T-helper 1 cell treated with Interleukin-12 subunit alpha and Interleukin-12 subunit beta and Interleukin-4 antibody, amounts not matched to agents 30 ng/mL and 1 ng/mL, for 36 hours (primary cell): ENCODE results near the gene GTPBP1. TPM values are rescaled to one million over a fixed set of nuclear protein-coding genes. Genes with fewer than 3 reads are reported as not detected.

Source experiments
- intact Hi-C: fragments of 100-400 bp; cut with micrococcal nuclease; formaldehyde crosslinking; loops from one replicate; pipeline ENCODE4 v1.15.1; 2024
- total RNA-seq: library from RNA; stranded (reverse); gene quantifications from 2 replicates; pipeline ENCODE4 v1.2.3, GENCODE V29; 2022

GTPBP1 gene
- total RNA-seq, 1 donor from 2014 or later: 104 TPM

DNA sequence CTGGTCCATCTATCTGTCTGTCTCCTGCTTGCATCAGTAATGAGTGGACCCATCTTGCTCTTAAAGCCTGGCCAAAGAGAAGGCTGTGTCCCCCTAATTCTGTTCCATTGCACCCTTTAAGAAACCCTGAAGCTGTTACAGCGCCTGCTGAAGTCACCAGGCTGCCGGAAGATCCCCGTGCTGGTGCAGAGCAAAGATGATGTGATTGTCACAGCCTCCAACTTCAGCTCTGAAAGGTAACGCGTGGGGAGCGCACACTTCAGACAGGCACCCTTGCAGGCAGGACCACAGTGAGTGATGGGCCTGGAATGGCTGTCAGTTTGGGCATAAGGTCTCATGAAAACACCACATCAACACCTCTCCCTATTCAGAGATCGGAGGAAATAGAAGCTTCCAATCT lies 18.4 kb downstream of the GTPBP1 start:
- intact Hi-C loops: no loop called here

DNA sequence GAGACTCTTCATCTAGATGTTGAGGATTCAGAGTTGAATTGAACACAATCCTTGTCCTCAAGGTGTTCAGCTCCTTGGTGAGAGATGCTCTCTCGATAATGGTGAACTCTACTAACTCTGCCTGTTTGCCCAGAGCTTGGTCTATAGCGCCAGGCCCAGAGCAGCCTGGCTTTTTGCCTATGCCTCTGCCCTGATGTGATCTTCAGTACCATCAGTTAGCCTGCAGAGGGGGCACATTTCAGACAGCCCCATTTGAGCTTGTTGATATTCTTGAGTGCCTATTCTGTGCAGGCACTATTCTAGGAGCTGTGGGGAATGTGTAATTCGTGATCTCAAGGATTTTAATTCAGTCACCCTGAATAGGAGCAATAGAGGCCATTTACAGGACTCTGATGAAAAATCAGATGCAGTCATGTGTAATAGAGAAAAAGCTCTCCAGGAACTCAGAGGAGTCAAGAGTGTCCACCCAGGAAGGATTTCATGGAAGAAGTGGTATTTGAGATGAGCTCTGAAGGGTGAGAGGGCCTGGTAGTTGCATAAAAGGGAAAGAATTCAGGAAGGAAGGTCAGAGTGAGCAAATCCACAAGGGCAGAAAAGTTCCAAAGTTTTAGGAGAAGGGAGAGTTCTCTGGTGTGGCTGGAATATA lies 19.3 kb downstream of the GTPBP1 start:
- intact Hi-C loops: no loop called here

DNA sequence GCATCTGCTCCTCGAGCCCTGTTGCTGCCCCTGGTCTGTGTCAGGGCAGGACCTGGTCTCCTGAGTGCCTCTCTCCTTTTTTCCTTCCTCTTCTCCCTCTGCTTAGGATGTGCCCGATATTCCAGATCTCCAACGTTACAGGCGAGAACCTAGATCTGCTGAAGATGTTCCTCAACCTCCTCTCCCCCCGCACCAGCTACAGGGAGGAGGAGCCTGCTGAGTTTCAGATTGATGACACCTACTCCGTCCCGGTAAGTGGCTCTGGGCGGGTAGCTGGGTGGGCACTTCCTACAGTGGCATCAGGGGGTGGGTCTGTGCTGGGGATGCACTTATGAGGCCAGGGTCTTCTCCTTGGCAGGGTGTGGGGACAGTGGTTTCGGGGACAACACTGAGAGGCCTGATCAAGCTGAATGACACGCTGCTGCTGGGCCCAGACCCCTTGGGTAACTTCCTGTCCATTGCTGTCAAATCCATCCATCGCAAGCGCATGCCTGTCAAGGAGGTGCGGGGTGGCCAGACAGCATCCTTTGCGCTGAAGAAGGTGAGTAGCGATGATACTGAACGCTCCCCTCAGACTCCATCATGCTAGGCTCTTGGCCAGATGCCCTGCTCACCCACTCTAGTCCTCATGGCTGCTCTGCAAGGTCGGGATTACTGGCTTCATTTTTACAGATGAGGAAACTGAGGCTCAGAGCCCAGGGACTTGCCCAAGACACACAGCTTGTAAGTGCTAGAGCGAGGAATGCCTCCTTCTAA lies 20.3 kb downstream of the GTPBP1 start:
- intact Hi-C loops: no loop called here

DNA sequence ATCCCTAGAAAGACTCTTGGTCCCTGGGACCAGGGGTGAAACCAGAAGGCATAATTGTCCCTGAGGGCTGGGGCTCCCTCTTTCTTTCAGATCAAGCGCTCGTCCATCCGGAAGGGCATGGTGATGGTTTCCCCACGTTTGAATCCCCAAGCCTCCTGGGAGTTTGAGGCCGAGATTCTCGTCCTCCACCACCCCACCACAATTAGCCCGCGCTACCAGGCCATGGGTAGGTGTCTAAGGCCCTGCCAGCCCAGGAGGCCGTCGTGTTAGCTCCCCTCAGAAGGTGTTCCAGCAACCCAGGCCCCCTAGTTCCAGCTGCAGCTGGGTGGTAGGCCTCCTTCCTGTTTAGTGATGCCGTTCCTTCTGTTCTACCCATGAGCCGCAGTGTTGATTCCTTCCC lies 21.4 kb downstream of the GTPBP1 start:
- intact Hi-C loops: no loop called here

DNA sequence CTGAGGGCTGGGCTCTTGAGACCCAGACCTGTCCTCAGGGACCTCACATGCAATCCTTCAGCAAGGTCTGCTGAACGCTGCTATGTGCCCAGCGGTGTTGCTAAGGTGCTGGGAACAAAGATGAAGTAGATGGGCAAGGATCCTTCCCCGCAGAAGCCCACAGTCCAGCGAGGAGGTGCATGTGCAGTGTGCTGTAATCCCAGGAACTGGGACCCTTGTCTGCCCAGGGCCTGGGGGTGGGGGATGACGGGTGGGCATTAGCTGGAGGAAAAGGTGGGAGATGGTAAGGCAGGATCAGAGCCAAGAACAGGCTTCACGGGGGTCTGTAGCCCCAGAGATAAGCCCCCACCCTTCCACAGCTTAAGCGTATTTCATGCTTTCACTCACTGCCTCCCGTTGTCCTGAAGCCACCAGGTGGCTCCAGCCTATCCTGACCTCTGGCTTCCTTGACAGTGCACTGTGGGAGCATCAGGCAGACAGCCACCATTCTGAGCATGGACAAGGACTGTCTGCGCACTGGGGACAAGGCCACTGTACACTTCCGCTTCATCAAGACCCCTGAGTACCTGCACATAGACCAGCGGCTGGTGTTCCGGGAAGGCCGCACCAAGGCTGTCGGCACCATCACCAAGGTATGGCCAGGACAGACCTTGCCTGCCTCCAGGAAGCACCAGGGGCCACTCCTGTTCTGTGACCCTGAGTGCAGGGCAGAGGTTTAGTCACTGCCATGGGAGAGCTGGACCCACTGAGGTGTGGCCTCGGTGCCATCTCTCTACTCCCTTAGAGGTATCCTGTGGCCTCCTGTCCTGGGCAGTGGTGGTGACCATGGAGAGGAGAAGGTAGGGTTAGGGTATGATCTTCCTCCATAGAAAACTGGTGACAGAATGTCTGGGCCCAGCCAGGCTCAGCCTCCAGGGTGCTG lies 22.0 kb downstream of the GTPBP1 start:
- intact Hi-C loops: no loop called here

DNA sequence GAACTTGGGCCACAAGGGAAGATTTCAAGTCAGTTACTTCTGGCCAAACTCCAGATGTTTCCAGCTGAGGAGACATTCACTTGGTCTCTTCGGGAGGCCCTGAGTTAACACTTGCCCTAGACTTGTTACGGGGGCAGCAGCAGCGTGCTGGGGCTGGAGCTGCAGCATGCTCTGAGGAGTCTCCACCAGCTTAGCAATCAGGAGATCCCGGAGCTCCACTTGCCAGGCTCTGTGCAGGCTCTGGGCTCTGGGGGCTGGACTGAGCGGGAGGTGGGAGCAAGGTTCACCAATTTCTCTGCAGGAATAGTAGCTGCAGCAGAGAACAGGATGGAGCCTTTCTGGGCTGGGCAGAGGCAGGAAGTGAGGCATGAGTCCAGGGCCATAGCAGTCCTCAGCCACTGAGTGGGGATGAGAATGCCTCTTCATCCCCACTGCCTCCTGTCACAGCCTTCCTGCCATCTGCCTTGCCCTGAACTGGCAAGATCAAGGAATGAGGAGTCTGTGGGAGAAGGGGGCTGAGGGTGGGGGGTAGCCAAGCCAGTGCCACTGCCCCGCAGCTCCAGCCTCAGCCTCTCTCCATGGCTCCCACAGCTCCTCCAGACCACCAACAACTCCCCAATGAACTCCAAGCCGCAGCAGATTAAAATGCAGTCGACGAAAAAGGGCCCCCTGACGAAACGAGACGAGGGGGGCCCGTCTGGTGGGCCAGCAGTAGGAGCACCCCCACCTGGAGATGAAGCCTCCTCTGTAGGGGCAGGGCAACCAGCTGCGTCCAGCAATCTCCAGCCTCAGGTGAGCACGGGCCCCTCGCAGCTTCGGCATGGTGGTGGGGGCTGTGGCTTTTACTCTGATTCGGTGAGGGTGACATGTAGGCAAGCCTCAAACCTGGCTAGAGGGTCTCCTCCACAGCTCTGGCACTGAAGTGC lies 23.4 kb downstream of the GTPBP1 start:
- intact Hi-C loops: no loop called here

DNA sequence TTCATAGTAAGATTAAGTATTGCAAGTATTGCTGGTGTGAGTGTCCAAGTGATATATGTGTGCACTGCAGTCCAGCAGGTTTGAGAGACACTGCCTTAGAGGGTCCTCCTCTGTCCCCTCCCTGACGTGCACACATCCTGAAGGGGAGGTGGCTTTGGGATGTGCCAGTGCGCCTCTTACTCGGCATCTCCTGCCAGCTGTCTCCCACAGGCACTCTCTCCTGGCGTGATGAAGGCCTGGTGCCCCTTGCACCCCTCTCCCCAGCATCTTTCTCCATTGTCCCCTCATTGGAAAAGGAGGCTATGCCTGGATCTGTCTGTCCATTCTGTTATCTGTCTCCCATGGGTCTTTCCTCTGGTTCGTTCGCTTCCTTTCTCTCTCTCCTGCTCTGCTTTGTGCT lies 24.2 kb downstream of the GTPBP1 start:
- intact Hi-C loops: no loop called here

DNA sequence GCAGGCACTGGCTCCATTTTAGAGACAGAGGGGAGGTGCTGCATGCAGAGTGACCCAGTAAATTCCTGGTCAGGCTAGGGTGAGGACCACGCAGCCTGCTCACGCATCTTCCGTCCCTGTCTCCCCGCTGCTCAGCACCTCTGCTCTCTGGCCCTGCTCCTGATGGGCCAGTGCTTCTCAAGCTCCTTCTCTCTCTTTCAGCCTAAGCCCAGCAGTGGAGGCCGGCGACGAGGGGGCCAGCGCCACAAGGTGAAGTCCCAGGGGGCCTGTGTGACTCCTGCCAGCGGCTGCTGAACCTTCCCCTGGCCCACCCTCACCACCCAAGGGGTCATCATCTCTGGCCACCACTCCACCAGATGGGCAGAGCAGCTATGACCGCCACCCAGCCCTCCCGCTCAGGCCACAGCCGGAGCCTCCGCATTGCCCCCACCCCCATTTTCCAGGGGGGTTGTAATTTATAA lies 24.7 kb downstream of the GTPBP1 start:
- intact Hi-C loops: no loop called here

DNA sequence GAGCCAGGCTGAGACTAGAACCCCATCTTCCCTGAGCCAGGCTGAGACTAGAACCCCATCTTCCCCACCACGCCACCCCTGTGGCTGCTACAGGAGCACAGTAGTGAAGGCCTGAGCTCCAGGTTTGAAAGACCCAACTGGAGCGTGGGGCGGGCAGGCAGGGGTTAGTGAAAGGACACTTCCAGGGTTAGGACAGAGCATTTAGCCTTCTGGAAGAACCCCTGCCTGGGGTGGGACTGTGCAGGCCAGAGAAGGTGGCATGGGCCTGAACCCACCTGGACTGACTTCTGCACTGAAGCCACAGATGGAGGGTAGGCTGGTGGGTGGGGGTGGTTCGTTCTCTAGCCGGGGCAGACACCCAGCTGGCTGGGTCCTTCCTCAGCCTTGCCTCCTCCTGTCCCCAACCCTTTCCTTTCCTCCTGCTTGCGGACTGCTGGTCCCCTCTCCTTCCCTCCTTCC lies 26.0 kb downstream of the GTPBP1 start:
- intact Hi-C loops: no loop called here

DNA sequence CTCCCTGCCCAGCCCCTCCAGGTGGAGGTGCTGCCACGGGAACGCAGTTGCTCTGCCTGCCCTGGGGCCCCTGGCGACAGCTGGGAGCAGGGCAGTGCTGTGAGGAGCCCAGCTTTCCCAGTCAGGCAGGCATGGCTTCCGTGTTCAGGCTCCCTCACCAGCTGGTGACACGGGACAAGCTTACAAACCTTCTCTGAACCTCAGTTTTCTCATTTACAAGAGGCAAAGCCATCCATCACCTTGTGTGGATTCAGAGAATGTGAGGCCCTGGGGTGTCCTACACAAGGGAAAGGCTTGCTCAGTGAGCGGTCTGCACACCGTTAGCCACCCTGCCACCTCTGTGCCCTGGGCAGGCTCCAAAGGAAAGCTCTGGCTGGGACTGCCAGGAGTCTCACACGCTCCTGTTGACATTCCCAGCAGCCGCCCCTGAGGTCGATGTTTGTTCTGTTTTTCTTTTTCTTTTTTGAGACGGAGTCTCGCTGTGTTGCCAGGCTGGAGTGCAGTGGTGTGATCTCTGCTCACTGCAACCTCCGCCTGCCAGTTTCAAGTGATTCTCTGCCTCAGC lies 26.6 kb downstream of the GTPBP1 start:
- intact Hi-C loops: no loop called here

DNA sequence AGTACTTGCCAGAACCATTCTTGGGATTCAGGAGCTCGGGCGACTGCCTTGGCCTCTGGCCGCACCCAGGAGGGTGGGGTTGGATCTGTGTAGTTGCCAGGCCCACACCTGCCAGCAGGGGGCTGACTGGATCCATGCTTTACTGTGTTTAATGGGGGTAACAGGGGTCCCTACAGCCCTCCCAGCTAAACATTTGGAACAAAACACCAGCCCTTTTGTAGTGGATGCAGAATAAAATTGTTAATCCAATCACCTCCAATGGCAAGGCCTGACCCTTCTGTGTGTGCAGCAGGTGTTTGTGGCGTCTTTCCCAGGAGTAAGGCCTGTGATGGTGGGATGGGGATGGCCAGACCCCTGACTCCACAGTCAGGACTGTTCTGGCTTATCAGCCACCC lies 27.6 kb downstream of the GTPBP1 start:
- intact Hi-C loops: no loop called here

DNA sequence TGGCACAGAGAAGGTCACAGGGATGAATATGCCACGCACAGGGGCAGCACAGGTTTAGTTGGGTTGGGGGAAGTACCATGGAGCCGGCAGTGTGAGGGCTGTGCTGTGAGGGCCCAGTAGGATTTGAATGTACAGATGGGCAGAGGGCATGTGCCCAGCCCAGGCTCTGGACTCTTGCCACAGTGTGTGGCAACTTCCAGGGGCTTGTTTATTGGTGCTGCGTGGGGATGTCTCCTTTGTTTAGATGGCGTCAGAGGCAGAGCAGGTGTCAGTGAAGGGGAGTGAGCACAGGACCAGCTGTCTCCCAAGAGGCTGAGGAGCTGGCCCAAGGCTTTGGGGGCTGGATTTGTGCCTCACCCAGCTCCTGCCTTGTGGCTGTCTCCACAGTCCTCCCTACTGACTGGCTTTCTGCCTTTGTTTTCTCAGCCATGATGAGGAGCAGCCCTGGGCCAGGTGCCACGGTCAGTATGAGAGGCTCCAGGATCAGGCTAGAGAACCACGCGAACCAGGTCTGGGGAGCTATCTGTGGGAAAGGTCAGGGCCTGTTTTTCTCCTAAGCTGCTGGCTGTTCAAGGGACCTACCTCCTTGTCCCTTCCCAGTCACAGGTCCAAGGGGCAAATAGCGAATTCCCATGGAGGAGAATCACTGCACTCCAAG lies 28.1 kb downstream of the GTPBP1 start:
- intact Hi-C loops: loop anchor here (2.0 kb wide), 1 partner anchor 17 kb away; no protein-coding TSS in a partner anchor

DNA sequence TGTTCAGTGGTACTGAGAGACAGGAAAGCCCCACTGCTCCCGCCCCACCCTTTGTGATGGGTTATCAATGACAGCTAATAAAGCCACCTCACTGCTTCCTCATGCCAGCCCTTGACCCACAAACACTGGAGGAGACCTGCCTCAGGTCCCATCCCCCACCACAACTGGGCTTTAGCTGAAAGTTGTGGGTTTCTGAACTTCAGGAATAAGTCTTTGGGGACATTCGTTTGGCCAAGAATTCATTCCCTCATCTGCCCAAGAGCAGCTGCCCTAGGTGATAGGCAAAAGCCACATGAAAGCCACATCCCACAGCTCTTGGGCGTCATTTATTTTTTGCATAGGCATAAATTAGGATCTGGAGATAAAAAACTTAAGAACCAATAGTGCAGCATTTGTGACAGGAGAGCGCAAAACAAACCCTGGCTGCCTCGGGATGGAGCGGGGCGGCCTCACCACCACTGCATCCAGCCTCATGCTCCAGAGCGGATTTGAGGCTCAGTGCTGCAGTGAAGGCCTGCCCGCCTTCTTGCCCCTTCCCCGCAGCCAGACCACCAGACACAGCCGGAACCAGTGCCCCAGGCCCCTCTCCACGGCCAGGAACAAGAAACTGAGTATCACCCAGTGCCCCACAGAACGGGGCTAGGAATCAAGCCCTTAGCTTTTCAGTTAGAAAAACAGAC lies 28.8 kb downstream of the GTPBP1 start:
- intact Hi-C loops: loop anchor here (2.0 kb wide), 1 partner anchor 16 kb away; no protein-coding TSS in a partner anchor

DNA sequence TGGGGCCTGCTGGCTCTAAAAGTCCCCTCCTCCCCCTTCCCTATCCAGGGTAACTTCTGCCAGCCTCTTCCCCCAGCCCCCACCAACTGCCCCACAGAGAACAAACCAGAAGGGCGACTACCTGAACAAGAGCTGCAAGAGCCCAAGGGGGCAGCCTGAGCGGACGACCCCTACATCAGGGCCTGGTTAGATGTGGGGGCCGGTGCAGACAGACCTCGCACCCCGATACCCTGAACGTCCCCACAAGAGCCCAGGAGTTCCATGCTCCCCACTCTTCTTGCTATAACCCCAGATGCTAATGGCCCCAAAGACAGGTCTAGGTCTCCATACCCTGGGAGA lies 29.4 kb downstream of the GTPBP1 start:
- intact Hi-C loops: loop anchor here (2.0 kb wide), 1 partner anchor 16 kb away; no protein-coding TSS in a partner anchor

DNA sequence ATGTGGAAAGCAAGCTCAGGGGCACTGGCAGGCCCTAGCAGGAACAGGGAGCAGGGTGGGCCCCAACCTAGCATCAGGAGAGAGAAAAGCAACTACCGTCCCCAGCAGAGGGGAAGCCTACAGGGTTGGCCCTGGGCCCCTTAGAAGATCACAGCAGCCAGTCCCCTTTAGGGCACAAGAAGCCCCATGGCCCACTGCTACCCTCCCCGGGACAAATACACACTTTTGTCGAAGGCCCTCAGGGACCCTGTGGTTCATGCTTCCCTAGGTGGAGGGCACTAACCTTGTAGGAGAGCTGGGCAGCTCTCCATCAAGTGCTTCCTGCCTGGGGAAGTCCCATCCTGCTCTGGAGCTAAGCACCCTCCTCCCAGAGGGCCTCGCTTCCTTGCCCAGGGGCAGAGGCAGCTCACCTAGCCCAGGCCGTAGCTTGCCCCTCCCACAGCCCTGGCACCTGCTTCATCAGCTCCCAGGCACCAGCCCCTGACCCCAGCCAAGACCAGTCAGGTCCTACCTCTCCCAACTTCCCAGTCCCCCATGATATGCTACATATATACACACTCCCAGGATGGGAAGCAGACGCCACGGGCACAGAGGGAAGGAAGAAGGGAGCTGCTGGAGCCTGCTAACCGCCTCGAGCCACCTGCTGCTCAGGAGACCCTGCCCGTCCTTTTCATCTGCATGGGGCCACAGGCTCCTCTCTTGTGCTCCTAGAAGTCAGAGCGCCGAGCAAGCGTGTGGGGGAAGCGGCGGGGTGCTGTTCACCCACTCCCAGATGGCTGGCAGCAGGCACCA lies 29.9 kb downstream of the GTPBP1 start:
- intact Hi-C loops: loop anchor here (2.0 kb wide), 1 partner anchor 15 kb away; no protein-coding TSS in a partner anchor

DNA sequence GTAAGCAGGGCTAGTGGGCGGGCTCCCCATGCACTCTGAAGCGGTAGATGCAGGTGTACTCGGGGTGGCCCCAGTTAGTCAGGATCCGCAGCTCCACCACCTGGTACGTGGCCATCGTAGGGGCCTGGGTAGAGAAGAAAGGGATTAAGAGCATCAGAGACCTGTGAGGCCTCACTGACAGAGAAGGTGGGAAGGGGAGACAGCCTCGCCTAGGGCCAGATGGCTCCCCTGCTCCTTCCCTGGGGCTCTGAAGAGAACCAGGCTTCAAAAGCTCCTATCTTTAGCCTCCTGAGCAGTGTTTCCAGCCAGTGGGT lies 30.5 kb downstream of the GTPBP1 start:
- intact Hi-C loops: no loop called here

DNA sequence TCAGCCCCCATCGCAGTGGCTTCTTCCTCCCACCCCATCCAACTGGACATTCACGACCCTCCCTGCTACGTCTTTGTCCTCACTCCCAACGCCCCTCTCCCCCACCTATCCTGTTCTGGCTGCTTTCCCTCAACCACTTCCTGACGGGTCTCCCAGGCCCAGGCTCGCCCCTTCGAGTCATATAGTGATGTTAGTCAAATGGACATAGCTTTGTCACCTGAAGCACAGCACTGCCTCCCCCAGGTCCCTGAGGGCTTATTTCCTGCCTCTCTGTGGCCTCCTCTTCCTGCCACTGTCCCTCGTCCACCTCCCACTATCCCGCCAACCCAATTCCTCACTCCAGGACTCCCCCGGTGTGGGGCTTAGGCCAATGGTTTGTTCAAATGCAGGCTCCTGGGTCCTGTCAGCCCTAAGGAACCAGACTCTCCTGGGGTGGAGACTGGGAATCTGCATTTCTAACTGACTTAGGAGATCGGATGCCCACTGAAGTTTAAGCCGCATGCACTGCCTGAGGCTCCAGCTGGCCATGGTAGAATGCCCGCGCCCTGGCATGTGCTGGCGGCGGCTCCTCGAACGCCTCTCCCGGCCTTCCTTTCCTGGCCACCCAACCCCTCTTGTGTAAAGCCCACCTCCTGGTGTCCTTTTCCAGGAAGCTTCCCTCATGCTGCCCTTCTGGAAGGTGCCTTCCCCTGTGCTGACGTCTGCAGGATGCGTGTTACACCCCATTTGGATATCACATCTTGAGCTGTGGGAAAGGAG lies 31.7 kb downstream of the GTPBP1 start:
- intact Hi-C loops: no loop called here
